Loucy (cell line): Measurements from ENCODE around the gene INO80D.

ENCODE experiments used
- H2AFZ ChIP-seq: fragments of 200-600 bp; sonication (generic); 2 replicates; pipeline ENCODE4 v1.6.0; 2016; ENCODE audit warnings: antibody characterized with exemption, mild to moderate bottlenecking, low read length, moderate library complexity
- H3F3A ChIP-seq: fragments of 200-600 bp; 2 replicates; pipeline ENCODE4 v1.6.0; 2016; ENCODE audit warnings: antibody characterized with exemption, low read depth, mild to moderate bottlenecking
- H3K27me3 ChIP-seq: fragments of 200-600 bp; sonication (generic); 2 replicates; pipeline ENCODE4 v1.6.1; 2014; ENCODE audit warnings: low read length, mild to moderate bottlenecking; ENCODE audit not compliant: insufficient read depth, poor library complexity, severe bottlenecking
- H3K36me3 ChIP-seq: fragments of 200-600 bp; sonication (generic); 2 replicates; pipeline ENCODE4 v1.6.1; 2016; ENCODE audit warnings: low read length; ENCODE audit not compliant: insufficient read depth
- H3K4me1 ChIP-seq: fragments of 200-600 bp; sonication (generic); 2 replicates; pipeline ENCODE4 v1.5.1; 2014; ENCODE audit warnings: low read length, mild to moderate bottlenecking; ENCODE audit not compliant: insufficient read depth, poor library complexity, severe bottlenecking
- H3K4me2 ChIP-seq: fragments of 200-600 bp; sonication (generic); 2 replicates; pipeline ENCODE4 v1.6.0; 2014; ENCODE audit warnings: antibody characterized with exemption, low read length, low read depth, mild to moderate bottlenecking; ENCODE audit not compliant: poor library complexity, severe bottlenecking
- H3K4me3 ChIP-seq: fragments of 200-600 bp; sonication (generic); 2 replicates; pipeline ENCODE4 v1.5.1; 2014; ENCODE audit warnings: low read length, mild to moderate bottlenecking, mixed read lengths; ENCODE audit not compliant: poor library complexity, severe bottlenecking
- H3K79me2 ChIP-seq: fragments of 200-600 bp; sonication (generic); 2 replicates; pipeline ENCODE4 v1.6.1; 2014; ENCODE audit warnings: low read length; ENCODE audit not compliant: insufficient read depth
- H3K9ac ChIP-seq: fragments of 200-600 bp; sonication (generic); 2 replicates; pipeline ENCODE4 v1.6.0; 2014; ENCODE audit warnings: mild to moderate bottlenecking, low read depth, low read length, moderate library complexity; ENCODE audit not compliant: poor library complexity, severe bottlenecking
- H3K9me2 ChIP-seq: fragments of 200-600 bp; sonication (generic); replicated peaks from 2 replicates; pipeline ENCODE4 v1.6.1; 2016; ENCODE audit warnings: low read depth, low read length, mixed read lengths
- H3K9me3 ChIP-seq: fragments of 200-600 bp; sonication (generic); 2 replicates; pipeline ENCODE4 v1.6.1; 2014; ENCODE audit warnings: mild to moderate bottlenecking, antibody characterized with exemption, low read length, low read depth; ENCODE audit not compliant: insufficient read depth
- H4K20me1 ChIP-seq: fragments of 200-600 bp; sonication (generic); 2 replicates; pipeline ENCODE4 v1.6.0; 2014; ENCODE audit warnings: antibody characterized with exemption, low read length, mild to moderate bottlenecking; ENCODE audit not compliant: insufficient read depth, poor library complexity, severe bottlenecking
- CTCF ChIP-seq: fragments of 200-600 bp; sonication (generic); conservative IDR thresholded peaks from 2 replicates; pipeline ENCODE4 v1.5.1; 2014; ENCODE audit warnings: mild to moderate bottlenecking, antibody characterized with exemption, low read length
- EZH2phosphoT487 ChIP-seq: fragments of 200-600 bp; IDR thresholded peaks from 2 replicates; pipeline ENCODE4 v1.6.1; 2018; ENCODE audit warnings: antibody characterized with exemption, mild to moderate bottlenecking, moderate library complexity, borderline replicate concordance

INO80D gene

GRCh38 chr2:206064077-206064476 is 21.9 kb downstream of the INO80D start:
- no peak overlapping the region for H2AFZ ChIP-seq
- peaks cover 52% of the 10 kb centered on the region for H3K36me3 ChIP-seq
- TF ChIP-seq EZH2phosphoT487 (no peak), CTCF (no peak)
- H3K27me3 ChIP-seq: no peaks in the 10 kb centered on the region
- H3K9me2 ChIP-seq: no peaks in the 10 kb centered on the region
- no peak overlapping the region for H3K4me2 ChIP-seq
- no peak overlapping the region for H3K9ac ChIP-seq
- no peaks in the 10 kb centered on the region for H3F3A ChIP-seq
- H4K20me1 ChIP-seq: peaks cover 26% of the 10 kb centered on the region
- H3K4me1 ChIP-seq: no peaks in the 10 kb centered on the region
- H3K9me3 ChIP-seq: no peaks in the 10 kb centered on the region
- no peak overlapping the region for H3K4me3 ChIP-seq
- H3K79me2 ChIP-seq: peaks cover 96% of the 10 kb centered on the region

- no peaks in the 10 kb centered on the region for H3K9me2 ChIP-seq
- H3K4me1 ChIP-seq: no peaks in the 10 kb centered on the region
- H3K4me3 ChIP-seq: no peak overlapping the region
- no peak overlapping the region for H3K4me2 ChIP-seq
- no peaks in the 10 kb centered on the region for H3K27me3 ChIP-seq
- H4K20me1 ChIP-seq: peaks cover 24% of the 10 kb centered on the region
- H3K36me3 ChIP-seq: peaks cover 52% of the 10 kb centered on the region
- H3F3A ChIP-seq: no peaks in the 10 kb centered on the region
- TF ChIP-seq EZH2phosphoT487 (no peak), CTCF (no peak)
- H3K9ac ChIP-seq: no peak overlapping the region
- H3K79me2 ChIP-seq: peaks cover 96% of the 10 kb centered on the region
- no peak overlapping the region for H2AFZ ChIP-seq
- H3K9me3 ChIP-seq: no peaks in the 10 kb centered on the region
Observed at GRCh38 chr2:206063635-206064034, 22.3 kb downstream of the INO80D start.

GRCh38 chr2:206062724-206063123 is 23.2 kb downstream of the INO80D start:
- Histone ChIP-seq H4K20me1 (peaks cover 17% of the 10 kb centered on the region), H3K4me2 (no peak overlapping the region)

More at GRCh38 chr2:206062724-206063123, 23.2 kb downstream of the INO80D start:
- TF ChIP-seq EZH2phosphoT487: no peak
- TF ChIP-seq CTCF: 0 out of 2 replicates have a peak, but pooled peaks have one; percentile 12
- Histone ChIP-seq H3K9ac (no peak overlapping the region), H3K4me3 (no peak overlapping the region), H3K4me1 (no peaks in the 10 kb centered on the region), H3K9me2 (no peaks in the 10 kb centered on the region), H3F3A (no peaks in the 10 kb centered on the region), H3K36me3 (peaks cover 52% of the 10 kb centered on the region), H3K79me2 (peaks cover 87% of the 10 kb centered on the region), H2AFZ (no peak overlapping the region), H3K9me3 (no peaks in the 10 kb centered on the region), H3K27me3 (no peaks in the 10 kb centered on the region)
